Epithelial cell of proximal tubule (primary cell): ENCODE data around the gene FAM114A1. TPM values are rescaled to one million over a fixed set of nuclear protein-coding genes. Genes with fewer than 3 reads are reported as not detected.

Source experiments
- DNase-seq: peaks from one replicate; pipeline ENCODE4 v3.0.0-alpha.2; 2011; ENCODE audit warnings: low read depth
- H3K4me3 ChIP-seq: 2 replicates; pipeline ENCODE4 v1.5.1; 2011; ENCODE audit warnings: low read depth, mild to moderate bottlenecking, low read length
- total RNA-seq: library from RNA; depleted of rRNA; stranded (reverse); fragments of >200 nt; gene quantifications from 2 replicates; pipeline ENCODE4 v1.2.3, GENCODE V29; 2015
- TF ChIP-seq, protein P1 (sequence below): conservative IDR thresholded peaks from 2 replicates; pipeline ENCODE4 v1.5.1; 2012; ENCODE audit warnings: low read depth, mild to moderate bottlenecking, low read length

The FAM114A1 gene
- total RNA-seq, 1 donor from 2014 or later, result 61.5 TPM

DNA sequence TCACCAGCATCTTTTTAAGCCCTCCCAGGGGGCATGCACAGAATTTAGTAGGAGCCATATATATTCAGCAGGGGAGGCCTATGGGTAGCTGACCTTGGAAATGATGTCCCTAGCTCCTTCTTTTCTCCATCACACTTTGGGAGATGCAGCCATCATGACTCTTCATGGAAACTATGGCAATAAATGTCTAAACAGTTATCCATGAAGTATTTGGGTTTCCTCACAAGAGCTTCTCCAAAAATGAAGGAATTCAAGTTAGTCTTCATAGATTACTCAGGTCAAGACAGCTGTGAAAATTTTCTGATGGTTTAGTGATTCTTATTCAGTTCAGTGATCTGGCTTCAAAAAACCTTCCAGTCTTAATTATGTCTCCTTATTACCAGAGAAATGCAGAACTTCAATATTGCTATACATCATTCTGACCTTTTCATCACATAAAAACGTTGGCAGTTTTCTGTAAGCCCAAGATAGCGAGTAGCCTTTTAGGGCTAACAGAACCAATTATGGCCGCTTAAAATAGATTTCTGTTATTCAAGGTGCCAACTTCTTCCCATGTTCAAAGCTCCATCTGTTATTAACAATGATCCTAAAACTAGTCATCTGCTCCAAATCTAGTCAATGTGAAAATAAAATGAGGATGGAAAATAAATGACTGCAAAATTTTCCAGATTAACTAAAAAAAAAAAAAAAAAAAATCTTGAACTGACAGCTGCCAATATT lies 112.1 kb downstream of the FAM114A1 start:
- no peak for DNase-seq
- TF ChIP-seq, protein P1, sequence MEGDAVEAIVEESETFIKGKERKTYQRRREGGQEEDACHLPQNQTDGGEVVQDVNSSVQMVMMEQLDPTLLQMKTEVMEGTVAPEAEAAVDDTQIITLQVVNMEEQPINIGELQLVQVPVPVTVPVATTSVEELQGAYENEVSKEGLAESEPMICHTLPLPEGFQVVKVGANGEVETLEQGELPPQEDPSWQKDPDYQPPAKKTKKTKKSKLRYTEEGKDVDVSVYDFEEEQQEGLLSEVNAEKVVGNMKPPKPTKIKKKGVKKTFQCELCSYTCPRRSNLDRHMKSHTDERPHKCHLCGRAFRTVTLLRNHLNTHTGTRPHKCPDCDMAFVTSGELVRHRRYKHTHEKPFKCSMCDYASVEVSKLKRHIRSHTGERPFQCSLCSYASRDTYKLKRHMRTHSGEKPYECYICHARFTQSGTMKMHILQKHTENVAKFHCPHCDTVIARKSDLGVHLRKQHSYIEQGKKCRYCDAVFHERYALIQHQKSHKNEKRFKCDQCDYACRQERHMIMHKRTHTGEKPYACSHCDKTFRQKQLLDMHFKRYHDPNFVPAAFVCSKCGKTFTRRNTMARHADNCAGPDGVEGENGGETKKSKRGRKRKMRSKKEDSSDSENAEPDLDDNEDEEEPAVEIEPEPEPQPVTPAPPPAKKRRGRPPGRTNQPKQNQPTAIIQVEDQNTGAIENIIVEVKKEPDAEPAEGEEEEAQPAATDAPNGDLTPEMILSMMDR, result no peak
- no peak overlapping the region for H3K4me3 ChIP-seq

DNA sequence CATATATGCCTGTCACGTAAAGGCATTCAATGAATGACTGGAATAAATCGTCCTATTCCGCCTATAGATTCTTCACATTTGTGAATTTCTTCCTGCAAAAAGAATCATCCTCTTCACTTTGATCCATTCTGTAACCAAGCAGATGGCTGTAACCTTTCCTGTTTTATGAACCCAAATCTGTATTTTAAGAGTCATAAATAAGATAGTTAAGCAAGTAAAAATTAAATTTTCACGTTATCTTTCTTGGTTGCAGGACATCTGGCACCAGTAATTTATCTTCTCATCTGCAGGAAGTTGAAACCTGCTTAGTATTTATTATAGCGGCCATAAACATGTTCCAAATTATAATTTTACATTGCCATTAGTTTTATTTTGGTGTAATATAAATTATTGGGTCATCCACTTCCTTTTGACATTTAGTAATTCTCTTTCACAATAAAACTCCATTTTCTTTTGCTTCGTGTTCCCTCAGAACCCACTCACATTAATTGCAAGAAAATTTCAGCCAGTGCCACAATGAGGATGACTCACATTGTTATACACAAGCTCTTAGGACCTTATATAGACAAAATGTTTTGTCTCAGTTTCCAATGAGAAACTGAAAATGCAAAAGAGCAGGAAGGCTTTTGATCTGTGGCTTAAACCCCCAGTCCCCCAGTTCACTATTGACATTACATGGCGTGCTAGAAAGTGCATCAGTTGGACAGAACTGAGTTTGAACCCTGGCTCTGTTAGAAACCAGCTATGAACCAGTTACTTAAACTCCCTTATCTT lies 113.5 kb downstream of the FAM114A1 start:
- TF ChIP-seq, protein P1, result no peak
- H3K4me3 ChIP-seq, result no peak overlapping the region
- DNase-seq, result no peak

DNA sequence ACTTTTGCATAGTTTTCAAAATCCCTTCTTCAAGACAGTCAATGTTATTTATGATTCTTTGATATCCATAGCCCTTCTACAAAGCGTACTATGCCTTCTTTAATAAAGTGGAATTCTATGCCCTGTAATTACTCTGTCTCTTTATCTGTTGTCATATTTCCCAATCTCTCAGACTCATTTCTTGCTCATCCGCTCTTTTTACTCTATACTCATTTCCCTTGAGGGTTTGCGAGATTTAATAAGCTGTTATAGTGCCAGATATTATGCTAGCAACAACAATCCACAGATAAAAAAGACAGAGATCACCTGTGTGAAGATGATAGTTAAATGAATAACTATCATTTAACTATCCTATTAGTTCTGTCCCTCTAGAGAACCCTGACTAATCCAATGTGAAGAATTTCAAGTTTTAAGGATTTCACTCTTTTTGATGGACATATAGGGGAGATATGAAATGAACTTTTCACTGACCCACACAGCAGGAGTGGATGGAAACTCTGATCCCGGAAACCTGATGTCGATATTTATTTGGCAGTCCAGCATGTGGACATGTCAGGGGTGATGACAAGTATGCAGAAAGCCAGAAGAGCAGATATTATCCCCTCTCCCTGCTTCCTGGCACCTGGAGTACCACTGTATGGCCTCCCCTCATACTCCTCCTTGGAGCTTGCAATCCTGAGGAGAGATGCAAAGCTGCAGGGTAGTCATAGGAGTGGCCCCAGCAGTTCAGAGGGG lies 114.9 kb downstream of the FAM114A1 start:
- no peak for DNase-seq
- no peak overlapping the region for H3K4me3 ChIP-seq
- TF ChIP-seq, protein P1, result no peak

DNA sequence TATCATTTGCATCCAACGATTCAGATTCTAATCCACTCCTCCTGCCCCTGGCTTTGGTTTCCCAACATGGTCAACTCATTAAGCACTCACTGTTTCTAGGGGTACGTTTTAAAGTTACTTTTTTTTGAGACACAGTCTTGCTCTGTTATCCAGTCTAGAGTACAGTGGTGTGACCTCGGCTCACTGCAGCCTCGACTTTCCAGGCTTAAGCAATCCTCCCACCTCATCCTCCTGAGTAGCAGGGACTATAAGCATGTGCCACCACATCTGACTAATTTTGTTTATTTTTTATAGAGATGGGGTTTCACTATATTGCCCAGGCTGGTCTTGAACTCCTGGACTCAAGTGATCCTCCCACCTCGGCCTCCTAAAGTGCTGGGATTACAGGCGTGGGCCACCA lies 115.7 kb downstream of the FAM114A1 start:
- H3K4me3 ChIP-seq, result no peak overlapping the region
- TF ChIP-seq, protein P1, result no peak
- DNase-seq, result no peak

DNA sequence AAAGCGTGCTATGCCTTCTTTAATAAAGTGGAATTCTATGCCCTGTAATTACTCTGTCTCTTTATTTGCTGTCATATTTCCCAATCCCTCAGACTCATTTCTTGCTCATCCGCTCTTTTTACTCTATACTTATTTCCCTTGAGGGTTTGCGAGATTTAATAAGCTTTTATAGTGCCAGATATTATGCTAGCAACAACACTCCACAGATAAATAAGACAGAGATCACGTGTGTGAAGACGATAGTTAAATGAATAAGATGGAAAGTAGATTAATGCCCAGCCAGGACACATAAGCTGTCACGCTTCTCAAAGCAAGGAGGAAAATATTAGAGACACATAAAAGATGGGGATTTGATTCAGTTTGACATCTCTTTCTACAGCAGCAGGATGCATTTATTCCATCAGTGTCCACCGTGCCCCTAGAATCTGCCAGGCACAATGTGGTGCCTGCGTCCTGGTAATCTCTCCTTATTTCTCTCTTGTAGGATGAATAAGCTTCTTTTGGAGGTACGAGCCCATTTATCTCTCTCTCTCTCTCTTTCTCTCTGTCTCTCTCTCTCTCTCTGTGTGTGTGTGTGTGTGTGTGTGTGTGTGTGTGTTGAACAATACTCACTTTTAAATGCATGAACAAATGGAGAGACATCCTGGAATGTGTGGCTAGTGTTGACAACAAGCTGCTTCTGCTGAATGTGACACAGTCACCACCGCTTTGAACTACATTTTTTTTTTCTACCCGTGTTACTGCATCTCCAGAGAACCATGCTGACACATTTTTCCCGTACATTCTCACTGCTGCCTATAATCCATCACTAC lies 116.4 kb downstream of the FAM114A1 start:
- no peak overlapping the region for H3K4me3 ChIP-seq
- TF ChIP-seq, protein P1, result no peak
- no peak for DNase-seq

DNA sequence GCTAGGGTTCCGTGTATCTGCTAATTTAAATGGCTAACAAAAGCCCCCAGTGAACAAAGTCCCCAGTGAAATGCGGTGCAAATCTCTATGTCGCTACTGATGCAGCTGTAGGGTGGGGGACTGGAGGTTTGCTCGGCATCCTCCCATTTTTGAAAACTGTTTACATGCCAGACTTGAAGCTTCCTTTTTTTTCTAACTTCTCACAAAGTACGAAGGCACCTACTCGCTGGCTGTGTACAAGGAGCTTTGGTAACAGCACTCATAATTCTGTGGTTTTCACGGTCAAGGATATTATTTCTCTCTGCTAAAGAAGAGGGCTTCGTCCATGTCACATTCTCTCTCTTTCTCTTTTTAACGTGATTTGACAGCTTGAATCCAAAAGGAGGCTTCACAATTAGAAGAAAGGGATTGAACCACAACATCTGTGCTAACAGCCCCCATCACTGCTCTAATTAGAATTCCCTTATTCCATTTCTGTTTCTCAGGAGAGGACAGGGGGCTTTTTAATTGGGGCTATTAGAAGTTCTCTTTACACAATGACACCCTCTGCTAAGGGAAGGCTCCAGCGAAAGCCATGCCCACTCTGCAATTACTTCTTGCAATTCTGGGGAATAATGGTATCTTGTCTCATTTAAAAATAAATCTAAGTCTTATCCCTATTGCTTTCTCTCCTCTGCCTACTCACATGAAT lies 117.9 kb downstream of the FAM114A1 start:
- no peak overlapping the region for H3K4me3 ChIP-seq
- TF ChIP-seq, protein P1, result no peak

More for the DNA sequence above, 117.9 kb downstream of the FAM114A1 start:
- DNase-seq, result no peak
